ENCODE measurements around the gene STMN3.
A peak's percentile ranks its signal among the peaks of the same experiment; 100 is the strongest.
"Not testable (repeated sequence)": the region's sequence is repeated elsewhere in the genome, so short reads cannot be mapped to it uniquely, and the experiment has no call there.

The STMN3 gene

DNA sequence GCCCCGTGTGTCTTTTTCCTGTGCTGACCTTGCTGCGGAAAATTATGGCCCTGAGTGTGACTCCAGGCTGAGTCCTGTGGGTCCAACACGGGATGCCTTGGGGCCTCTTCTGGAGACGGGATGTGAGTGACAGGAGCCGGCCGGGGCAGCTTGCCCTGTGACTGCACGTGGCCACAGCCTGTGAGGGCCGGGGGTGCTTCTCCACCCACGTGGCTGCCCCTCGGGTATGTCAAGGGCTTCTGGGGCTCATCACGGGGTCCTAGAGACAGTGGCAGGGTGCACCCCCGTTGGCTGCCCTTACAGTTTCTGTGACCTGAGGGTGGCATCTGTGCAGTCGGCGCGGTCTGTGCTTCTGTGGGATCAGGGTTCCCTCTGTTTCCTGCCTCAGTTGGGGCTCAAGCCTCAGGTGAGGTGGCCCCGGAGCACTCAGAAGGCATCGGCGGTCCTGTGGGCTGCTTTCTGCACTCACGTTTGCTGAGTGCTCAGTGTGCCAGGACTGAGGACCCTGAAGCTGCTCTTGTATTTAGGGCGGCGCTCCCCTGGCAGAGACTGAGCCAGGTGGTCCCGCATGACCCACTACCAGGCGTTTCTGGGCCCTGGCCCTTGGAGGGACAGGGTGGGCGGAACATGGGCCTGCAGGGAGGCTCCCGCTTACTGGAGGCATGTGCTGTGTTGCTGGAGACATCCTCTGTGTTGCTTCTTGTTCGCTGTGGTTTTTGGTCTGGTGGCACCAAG lies 10.3 kb upstream of the STMN3 start:
- no peak overlapping the region for H3K4me3 ChIP-seq (ENCODE audit: low read depth, low read length)
- no peak for DNase-seq (ENCODE audit: low read depth)
- TF ChIP-seq, protein P1, sequence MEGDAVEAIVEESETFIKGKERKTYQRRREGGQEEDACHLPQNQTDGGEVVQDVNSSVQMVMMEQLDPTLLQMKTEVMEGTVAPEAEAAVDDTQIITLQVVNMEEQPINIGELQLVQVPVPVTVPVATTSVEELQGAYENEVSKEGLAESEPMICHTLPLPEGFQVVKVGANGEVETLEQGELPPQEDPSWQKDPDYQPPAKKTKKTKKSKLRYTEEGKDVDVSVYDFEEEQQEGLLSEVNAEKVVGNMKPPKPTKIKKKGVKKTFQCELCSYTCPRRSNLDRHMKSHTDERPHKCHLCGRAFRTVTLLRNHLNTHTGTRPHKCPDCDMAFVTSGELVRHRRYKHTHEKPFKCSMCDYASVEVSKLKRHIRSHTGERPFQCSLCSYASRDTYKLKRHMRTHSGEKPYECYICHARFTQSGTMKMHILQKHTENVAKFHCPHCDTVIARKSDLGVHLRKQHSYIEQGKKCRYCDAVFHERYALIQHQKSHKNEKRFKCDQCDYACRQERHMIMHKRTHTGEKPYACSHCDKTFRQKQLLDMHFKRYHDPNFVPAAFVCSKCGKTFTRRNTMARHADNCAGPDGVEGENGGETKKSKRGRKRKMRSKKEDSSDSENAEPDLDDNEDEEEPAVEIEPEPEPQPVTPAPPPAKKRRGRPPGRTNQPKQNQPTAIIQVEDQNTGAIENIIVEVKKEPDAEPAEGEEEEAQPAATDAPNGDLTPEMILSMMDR (conservative IDR thresholded peaks at IDR 0.05; ENCODE audit: low read depth, low read length) = no peak

DNA sequence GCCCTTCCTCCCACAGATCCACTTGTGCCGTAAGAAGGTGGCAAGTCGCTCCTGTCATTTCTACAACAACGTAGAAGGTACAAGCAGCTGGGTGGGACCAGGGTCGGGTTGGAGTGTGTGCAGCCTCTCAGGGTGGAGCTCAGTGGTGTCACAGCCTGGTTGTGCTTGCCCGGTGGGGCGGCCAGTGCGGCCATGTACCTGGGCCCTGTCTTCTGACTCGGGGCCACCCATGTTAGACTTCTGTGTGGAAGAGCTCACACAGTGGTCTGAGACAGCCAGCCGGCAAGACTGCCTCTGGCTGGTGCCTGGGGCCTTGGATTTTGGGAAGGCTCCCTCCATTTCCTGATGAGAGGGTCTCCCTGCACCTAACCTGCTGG lies 9.6 kb upstream of the STMN3 start:
- H3K4me3 ChIP-seq (ENCODE audit: low read depth, low read length) = no peak overlapping the region
- DNase-seq (ENCODE audit: low read depth) = no peak
- TF ChIP-seq, protein P1 (conservative IDR thresholded peaks at IDR 0.05; ENCODE audit: low read depth, low read length) = no peak

DNA sequence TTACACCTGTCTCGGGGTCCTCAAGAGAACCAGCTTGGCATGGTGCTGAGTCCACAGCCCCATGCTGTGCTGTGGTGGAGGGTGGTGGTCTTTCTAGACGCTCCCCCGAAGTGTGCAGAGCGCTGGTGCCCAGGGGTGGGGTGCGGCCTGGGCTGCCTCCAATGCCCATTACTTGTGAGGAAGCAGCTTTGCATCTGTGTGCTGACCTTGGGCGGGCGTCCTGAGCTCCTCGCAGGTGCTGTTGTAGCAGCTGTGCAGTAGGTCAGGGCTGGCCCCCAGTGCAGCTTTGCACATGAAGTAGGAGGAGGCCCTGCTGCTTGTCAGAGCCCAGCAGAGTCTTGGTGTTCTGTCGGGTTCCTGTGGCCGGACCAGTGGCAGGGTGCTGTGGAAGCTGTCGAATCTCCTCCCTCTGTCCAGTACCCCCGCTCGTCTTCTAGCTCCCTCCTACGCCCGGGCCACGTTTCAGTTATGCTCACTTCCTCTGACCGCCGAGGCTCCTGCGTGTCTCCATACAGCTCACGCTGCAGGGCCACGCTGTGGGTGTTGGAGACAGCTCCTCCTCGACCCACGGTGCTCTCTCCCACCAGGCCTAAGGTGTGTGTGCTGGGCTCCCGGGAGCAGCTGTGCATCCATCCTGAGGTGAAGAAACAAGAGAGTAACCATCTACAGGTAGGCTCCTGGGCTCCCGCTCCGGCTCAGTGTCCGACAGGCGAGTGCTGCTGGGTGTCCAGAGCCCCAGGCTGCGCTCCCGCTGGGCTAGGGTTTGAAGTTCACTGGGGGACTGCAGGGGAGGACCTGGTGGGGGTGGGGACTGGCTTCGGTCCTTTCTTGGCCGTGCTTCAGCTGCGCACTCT lies 9.0 kb upstream of the STMN3 start:
- H3K4me3 ChIP-seq (ENCODE audit: low read depth, low read length) = no peak overlapping the region
- DNase-seq (ENCODE audit: low read depth) = no peak
- TF ChIP-seq, protein P1 (conservative IDR thresholded peaks at IDR 0.05; ENCODE audit: low read depth, low read length) = no peak

DNA sequence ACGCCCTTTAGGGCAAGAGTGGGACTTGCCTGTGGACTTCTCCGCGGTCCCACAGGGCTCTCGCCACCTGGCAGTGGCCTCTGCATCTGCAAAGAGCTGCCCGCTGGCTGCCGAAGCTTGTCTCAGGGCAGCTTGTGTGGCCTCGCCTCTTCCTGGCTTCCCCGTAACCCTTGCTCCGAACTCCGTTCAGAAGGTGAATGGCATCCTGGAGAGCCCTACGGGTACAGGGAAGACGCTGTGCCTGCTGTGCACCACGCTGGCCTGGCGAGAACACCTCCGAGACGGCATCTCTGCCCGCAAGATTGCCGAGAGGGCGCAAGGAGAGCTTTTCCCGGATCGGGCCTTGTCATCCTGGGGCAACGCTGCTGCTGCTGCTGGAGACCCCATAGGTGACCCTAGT lies 7.9 kb upstream of the STMN3 start:
- no peak overlapping the region for H3K4me3 ChIP-seq (ENCODE audit: low read depth, low read length)
- TF ChIP-seq, protein P1 (conservative IDR thresholded peaks at IDR 0.05; ENCODE audit: low read depth, low read length) = no peak
- DNase-seq (ENCODE audit: low read depth) = no peak

DNA sequence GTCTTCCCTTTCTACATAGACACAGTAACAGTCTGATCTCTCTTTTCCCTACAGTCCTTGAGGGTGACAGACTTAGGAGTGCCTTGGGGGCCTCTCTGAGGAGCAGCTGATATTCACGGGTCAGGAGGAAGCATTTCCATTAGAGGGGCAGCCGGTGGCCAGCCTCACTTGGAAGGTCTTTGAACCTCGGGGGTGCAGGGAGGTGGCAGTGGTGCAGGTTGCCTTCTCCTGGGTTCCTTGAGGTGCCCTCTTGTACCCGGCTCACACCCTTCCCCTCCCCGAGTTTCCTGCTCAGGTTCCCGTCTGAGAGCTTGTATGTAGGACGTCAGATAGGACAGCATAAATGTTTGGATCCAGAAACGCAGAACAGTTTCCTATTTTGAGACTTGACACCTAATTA lies 7.4 kb upstream of the STMN3 start:
- DNase-seq (ENCODE audit: low read depth) = no peak
- H3K4me3 ChIP-seq (ENCODE audit: low read depth, low read length) = no peak overlapping the region
- TF ChIP-seq, protein P1 (conservative IDR thresholded peaks at IDR 0.05; ENCODE audit: low read depth, low read length) = no peak

DNA sequence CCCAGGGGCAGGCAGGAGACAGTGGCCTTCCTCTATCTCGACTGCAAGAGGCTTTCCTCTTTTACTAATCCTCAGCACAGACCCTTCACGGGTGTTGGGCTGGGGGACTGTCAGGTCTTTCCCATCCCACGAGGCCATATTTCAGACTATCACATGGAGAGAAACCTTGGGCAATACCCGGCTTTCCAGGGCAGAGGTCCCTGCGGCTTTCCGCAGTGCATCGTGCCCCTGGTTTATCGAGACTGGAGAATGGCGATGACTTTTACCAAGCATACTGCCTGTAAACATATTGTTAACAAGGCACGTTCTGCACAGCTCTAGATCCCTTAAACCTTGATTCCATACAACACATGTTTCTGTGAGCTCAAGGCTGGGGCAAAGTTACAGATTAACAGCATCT lies 7.0 kb upstream of the STMN3 start:
- DNase-seq (ENCODE audit: low read depth); H3K4me3 ChIP-seq (ENCODE audit: low read depth, low read length): not testable (repeated sequence)

DNA sequence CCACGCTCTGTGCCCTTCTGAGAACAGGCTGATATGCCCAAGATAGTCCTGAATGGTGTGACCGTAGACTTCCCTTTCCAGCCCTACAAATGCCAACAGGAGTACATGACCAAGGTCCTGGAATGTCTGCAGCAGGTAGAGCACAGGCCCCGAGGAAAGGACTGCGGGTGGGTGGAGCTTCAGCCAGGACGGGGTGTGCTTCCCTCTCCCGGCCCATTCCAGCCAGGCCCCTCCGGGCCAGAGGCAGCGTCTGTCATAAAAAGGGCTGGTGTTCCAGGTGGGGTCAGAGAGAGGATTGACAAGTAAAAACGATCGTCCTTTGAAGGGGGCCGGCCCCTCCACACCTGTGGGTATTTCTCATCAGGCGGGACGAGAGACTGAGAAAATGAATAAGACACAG lies 6.1 kb upstream of the STMN3 start:
- TF ChIP-seq, protein P1 (conservative IDR thresholded peaks at IDR 0.05; ENCODE audit: low read depth, low read length) = no peak
- no peak for DNase-seq (ENCODE audit: low read depth)
- peak overlapping the region; percentile 96 for H3K4me3 ChIP-seq (ENCODE audit: low read depth, low read length)
